H1 (cell line): ENCODE data around the gene P2RX6. TPM values are rescaled to one million over a fixed set of nuclear protein-coding genes. Genes with fewer than 3 reads are reported as not detected.

Experiments
- CTCF ChIA-PET: fragments of 300-600 bp; sonication (Branson Sonifier 250); formaldehyde crosslinking; loops from one replicate; lab custom pipeline; 2021; ENCODE audit not compliant: partially characterized antibody; lab: Charles Lee
- POLR2A ChIA-PET: fragments of 300-600 bp; sonication (Branson Sonifier 250); formaldehyde crosslinking; loops from one replicate; lab custom pipeline; 2021; ENCODE audit warnings: inconsistent platforms; ENCODE audit not compliant: partially characterized antibody; lab: Charles Lee
- DNase-seq, 2 experiments: peaks; one replicate each; pipeline versions ENCODE4 v3.0.0 to v3.0.0-alpha.2; 2010 to 2022; ENCODE audit warnings: low spot score in 2 of 2, low read depth in 1 of 2, mixed read lengths in 1 of 2
- FAIRE-seq: peaks from 2 replicates; lab custom pipeline; 2011; peaks lifted over from hg19 to GRCh38; lab: Jason Lieb, UNC
- H2AFZ ChIP-seq: 2 replicates; pipeline ENCODE4 v1.8.1; 2012; ENCODE audit warnings: low read length, inconsistent platforms
- H2AK5ac ChIP-seq: 2 replicates; pipeline ENCODE4 v1.6.1; 2013; ENCODE audit warnings: low read depth, low read length
- H2BK120ac ChIP-seq: replicated peaks from 2 replicates; pipeline ENCODE3; 2013; ENCODE audit warnings: low read depth, low read length, inconsistent platforms
- H2BK12ac ChIP-seq: 2 replicates; pipeline ENCODE4 v1.6.1; 2013; ENCODE audit warnings: low read depth, low read length
- H2BK15ac ChIP-seq: 2 replicates; pipeline ENCODE4 v1.6.1; 2013; ENCODE audit warnings: low read length
- H2BK20ac ChIP-seq: 2 replicates; pipeline ENCODE4 v1.6.1; 2013; ENCODE audit warnings: low read length
- H2BK5ac ChIP-seq: 2 replicates; pipeline ENCODE4 v1.6.1; 2013; ENCODE audit warnings: low read depth, low read length
- H3K14ac ChIP-seq: 2 replicates; pipeline ENCODE4 v1.6.1; 2013; ENCODE audit warnings: inconsistent platforms; ENCODE audit not compliant: insufficient read length
- H3K18ac ChIP-seq: 2 replicates; pipeline ENCODE4 v1.6.1; 2013; ENCODE audit warnings: low read length; ENCODE audit errors: extremely low read depth
- H3K23ac ChIP-seq: 2 replicates; pipeline ENCODE4 v1.6.1; 2013; ENCODE audit warnings: inconsistent platforms; ENCODE audit not compliant: insufficient read length
- H3K23me2 ChIP-seq: 2 replicates; pipeline ENCODE4 v1.6.1; 2013; ENCODE audit warnings: low read depth, low read length
- H3K27ac ChIP-seq: 2 replicates; pipeline ENCODE4 v1.6.1; 2011; ENCODE audit warnings: low read depth, low read length, inconsistent platforms
- H3K27me3 ChIP-seq, 4 experiments: replicated peaks in 1 of 4; 1 replicate in 1 of 4; 2 replicates in 3 of 4; pipeline versions ENCODE4 v1.6.1 to v1.8.1; 2011 to 2013; ENCODE audit warnings: low read length in 3 of 4, mild to moderate bottlenecking in 3 of 4, inconsistent platforms in 2 of 4, mixed read lengths in 2 of 4, moderate library complexity in 1 of 4; ENCODE audit not compliant: control insufficient read depth in 3 of 4, insufficient read depth in 3 of 4; ENCODE audit errors: extremely low read depth in 1 of 4
- H3K36me3 ChIP-seq, 4 experiments: 2 replicates each; pipeline versions ENCODE4 v1.6.1 to v1.8.1; 2011 to 2013; ENCODE audit warnings: mild to moderate bottlenecking in 4 of 4, low read length in 3 of 4, moderate library complexity in 2 of 4, control low read depth in 1 of 4, inconsistent platforms in 1 of 4; ENCODE audit not compliant: insufficient read depth in 4 of 4, control insufficient read depth in 2 of 4
- H3K4ac ChIP-seq: replicated peaks from 2 replicates; pipeline ENCODE3; 2013; ENCODE audit warnings: low read length, low read depth, mixed read lengths, inconsistent platforms; ENCODE audit not compliant: insufficient read length
- H3K4me1 ChIP-seq, 4 experiments: replicated peaks in 1 of 4; 1 replicate in 1 of 4; 2 replicates in 3 of 4; pipeline versions ENCODE4 v1.6.1 to v1.8.1; 2011 to 2013; ENCODE audit warnings: low read length in 3 of 4, inconsistent platforms in 2 of 4, mixed read lengths in 1 of 4; ENCODE audit not compliant: insufficient read depth in 4 of 4, control insufficient read depth in 3 of 4
- H3K4me2 ChIP-seq, 2 experiments: 2 replicates each; pipeline versions ENCODE4 v1.6.1 to v1.8.1; 2011 to 2013; ENCODE audit warnings: low read depth in 2 of 2, low read length in 2 of 2, control low read depth in 1 of 2, inconsistent platforms in 1 of 2, mild to moderate bottlenecking in 1 of 2; ENCODE audit not compliant: insufficient read depth in 1 of 2
- H3K4me3 ChIP-seq, 4 experiments: fragments of 200-600, 300-600 bp in 1 of 4; sonication (generic), shearing (Covaris generic), sonication (Bioruptor Twin) in 1 of 4; 2 replicates each; pipeline versions ENCODE4 v1.5.1 to v1.8.1; 2011 to 2016; ENCODE audit warnings: low read length in 4 of 4, low read depth in 3 of 4, control low read depth in 2 of 4, inconsistent platforms in 2 of 4, mild to moderate bottlenecking in 2 of 4, mixed read lengths in 1 of 4, moderate library complexity in 1 of 4; ENCODE audit not compliant: insufficient read depth in 2 of 4; ENCODE audit errors: extremely low read depth in 1 of 4
- H3K56ac ChIP-seq: replicated peaks from 2 replicates; pipeline ENCODE3; 2013; ENCODE audit warnings: low read depth, mild to moderate bottlenecking, mixed read lengths, low read length, inconsistent platforms; ENCODE audit not compliant: insufficient read length
- H3K79me1 ChIP-seq: 2 replicates; pipeline ENCODE4 v1.6.1; 2013; ENCODE audit warnings: low read depth, low read length, control low read depth
- H3K79me2 ChIP-seq, 2 experiments: 2 replicates each; pipeline versions ENCODE4 v1.6.1 to v1.8.1; 2012 to 2013; ENCODE audit warnings: low read length in 2 of 2, mild to moderate bottlenecking in 2 of 2, inconsistent platforms in 1 of 2; ENCODE audit not compliant: insufficient read depth in 2 of 2, control insufficient read depth in 1 of 2
- H3K9ac ChIP-seq, 4 experiments: replicated peaks in 1 of 4; 1 replicate in 1 of 4; 2 replicates in 3 of 4; pipeline versions ENCODE4 v1.6.1 to v1.8.1; 2011 to 2013; ENCODE audit warnings: low read depth in 3 of 4, low read length in 3 of 4, control low read depth in 2 of 4, mild to moderate bottlenecking in 2 of 4, moderate library complexity in 2 of 4, inconsistent platforms in 1 of 4; ENCODE audit errors: extremely low read depth in 1 of 4
- H3K9me3 ChIP-seq, 2 experiments: 2 replicates each; pipeline versions ENCODE4 v1.6.1 to v1.8.1; 2012 to 2013; ENCODE audit warnings: mild to moderate bottlenecking in 2 of 2, moderate library complexity in 2 of 2, control low read depth in 1 of 2, inconsistent platforms in 1 of 2, low read depth in 1 of 2, low read length in 1 of 2, mixed read lengths in 1 of 2; ENCODE audit not compliant: insufficient read depth in 2 of 2
- H4K20me1 ChIP-seq, 2 experiments: replicated peaks in 1 of 2; 2 replicates each; pipeline versions ENCODE3 to v1.8.1; 2011 to 2013; ENCODE audit warnings: inconsistent platforms in 2 of 2, low read length in 2 of 2, mild to moderate bottlenecking in 1 of 2; ENCODE audit not compliant: insufficient read depth in 2 of 2, control insufficient read depth in 1 of 2
- H4K5ac ChIP-seq: 2 replicates; pipeline ENCODE4 v1.6.1; 2013; ENCODE audit warnings: low read length, low read depth, mixed read lengths, inconsistent platforms; ENCODE audit not compliant: insufficient read length
- H4K8ac ChIP-seq: 2 replicates; pipeline ENCODE4 v1.8.0; 2013; ENCODE audit warnings: mild to moderate bottlenecking, moderate library complexity, low read length, inconsistent platforms; ENCODE audit not compliant: insufficient read depth; ENCODE audit errors: extremely low read depth
- H4K91ac ChIP-seq: replicated peaks from 2 replicates; pipeline ENCODE3; 2013; ENCODE audit warnings: low read length, mixed read lengths, inconsistent platforms; ENCODE audit not compliant: insufficient read length
- KDM5A ChIP-seq: fragments of 200-600 bp; IDR thresholded peaks from 2 replicates; pipeline ENCODE4 v1.7.1; 2012; ENCODE audit warnings: mild to moderate bottlenecking, low read length, inconsistent platforms, mixed read lengths
- PHF8 ChIP-seq: fragments of 200-600 bp; sonication (generic); conservative IDR thresholded peaks from 2 replicates; pipeline ENCODE4 v1.7.1; 2012; ENCODE audit warnings: low read depth, mild to moderate bottlenecking, inconsistent platforms, low read length, moderate library complexity
- WGBS, 2 experiments: shearing (Covaris generic) in 1 of 2; methylation state at CpG; one replicate each; pipeline versions ENCODE4 v1.1.6 to v1.1.7; 2013 to 2015; ENCODE audit warnings: low lambda C conversion rate in 2 of 2, mixed read lengths in 2 of 2, inconsistent platforms in 1 of 2, low coverage in 1 of 2, missing lambda C conversion rate in 1 of 2; ENCODE audit not compliant: insufficient replicate concordance in 2 of 2, insufficient coverage in 1 of 2, insufficient read length in 1 of 2; ENCODE audit errors: extremely low coverage in 1 of 2, missing lambda C conversion rate in 1 of 2; 5-methylcytosine and 5-hydroxymethylcytosine counted together
- polyA plus RNA-seq, 7 experiments: library from polyadenylated mRNA; depleted of rRNA in 3 of 7; stranded (reverse) in 5 of 7; unstranded in 2 of 7; fragments of >200 nt in 5 of 7; fragments of 200-250 nt in 2 of 7; gene quantifications; 1 replicate in 5 of 7; 2 replicates in 1 of 7; 4 replicates in 1 of 7; pipeline versions ENCODE4 v1.2.1 to v1.2.3, GENCODE V29; 2011 to 2013; ENCODE audit warnings: missing spikeins in 2 of 7, mixed read lengths in 2 of 7
- total RNA-seq: library from RNA; stranded (reverse); fragmentation: NEBNext Ultra II Directional; extraction: Animal tissue kit (Norgen Biotek cat#: 25700); gene quantifications from 2 replicates; pipeline ENCODE4 v1.2.1, GENCODE V29; 2021

Gene P2RX6
- total and polyA plus RNA-seq, 2 of the 8 experiments (the other 6 are each of a cell fraction or from before 2014, with no cell fraction given) = 0.09 TPM; not detected in 1

GRCh38 chr22:21034989-21035388, 20.0 kb downstream of the P2RX6 start:
- Histone ChIP-seq H2AK5ac (no peak overlapping the region), H3K36me3 (no peaks in the 10 kb centered on the region), H3K14ac (no peak overlapping the region), H4K8ac (no peak overlapping the region), H3K9me3 (no peaks in the 10 kb centered on the region), H2BK5ac (no peak overlapping the region), H3K56ac (no peak overlapping the region), H2BK12ac (no peak overlapping the region), H3K4ac (no peak overlapping the region), H3K23ac (no peak overlapping the region), H2BK20ac (no peak overlapping the region), H3K4me1 (peaks cover 0 to 4% (median 2%) of the 10 kb centered on the region in 4 experiments; a peak in 3 of 7 replicates), H3K79me2 (no peaks in the 10 kb centered on the region), H4K20me1 (no peaks in the 10 kb centered on the region), H3K27me3 (peaks cover 6 to 31% (median 26%) of the 10 kb centered on the region in 4 experiments), H3K23me2 (peaks cover 9% of the 10 kb centered on the region; the same call in 1 of the 2 replicates), H3K4me3 (no peak overlapping the region), H3K18ac (no peak overlapping the region), H4K91ac (no peak overlapping the region), H3K27ac (no peak overlapping the region), H3K9ac (no peak overlapping the region), H2AFZ (no peak overlapping the region), H3K79me1 (no peaks in the 10 kb centered on the region), H2BK120ac (no peak overlapping the region), H2BK15ac (no peak overlapping the region), H4K5ac (no peak overlapping the region), H3K4me2 (no peak overlapping the region)
- CTCF ChIA-PET = interaction anchor here (1.3 to 5.5 kb wide), 2 partner anchors 14 to 72 kb away, joined by 4 to 37 read pairs; no protein-coding TSS in a partner anchor
- TF ChIP-seq PHF8 (no peak), KDM5A (no peak)
- FAIRE-seq (no peak), DNase-seq (no peak)
- 80% methylated on average over 3 of the region's 3 CpGs; no CpG with 5 or more reads in 1 of the 2 experiments for WGBS, 2 experiments
- POLR2A ChIA-PET = no interaction called here
